Colonic mucosa (tissue), 4 donors: Measurements from ENCODE around the gene OR11H7. TPM values are rescaled to one million over a fixed set of nuclear protein-coding genes. Genes with fewer than 3 reads are reported as not detected.
"Not testable (repeated sequence)": the region's sequence is repeated elsewhere in the genome, so short reads cannot be mapped to it uniquely, and the experiment has no call there.

Experiments
- DNase-seq: peaks from one replicate; pipeline ENCODE4 v3.0.0-alpha.2; 2020
- H3K27ac ChIP-seq: fragments of 200-600 bp; one replicate; pipeline ENCODE4 v1.8.0; 2021
- H3K27me3 ChIP-seq: fragments of 200-600 bp; one replicate; pipeline ENCODE4 v1.8.0; 2021
- H3K36me3 ChIP-seq: fragments of 200-600 bp; one replicate; pipeline ENCODE4 v1.8.0; 2021
- H3K4me1 ChIP-seq: fragments of 200-600 bp; one replicate; pipeline ENCODE4 v1.8.0; 2021; ENCODE audit warnings: mild to moderate bottlenecking
- H3K4me3 ChIP-seq: fragments of 200-600 bp; one replicate; pipeline ENCODE4 v1.8.0; 2021
- H3K9ac ChIP-seq, 2 donors: one replicate each; pipeline ENCODE4 v1.7.0; 2013; ENCODE audit warnings: control low read depth in 2 of 2, low read depth in 2 of 2, low read length in 2 of 2
- H3K9me3 ChIP-seq: fragments of 200-600 bp; one replicate; pipeline ENCODE4 v1.8.0; 2021
- intact Hi-C: fragments of 100-400 bp; cut with DNase I; formaldehyde crosslinking; loops from one replicate; pipeline ENCODE4 v1.14.1; 2022
- total RNA-seq, 2 donors: library from RNA; stranded (reverse); fragmentation: NEBNext Ultra II Directional in 1 of 2; extraction: Animal tissue kit (Norgen Biotek cat#: 25700) in 1 of 2; gene quantifications; one replicate each; pipeline ENCODE4 v1.2.1, GENCODE V29; 2021
- TF ChIP-seq, protein P1 (sequence below): fragments of 200-600 bp; IDR thresholded peaks from one replicate; pipeline ENCODE4 v1.8.0; 2022; ENCODE audit warnings: antibody characterized with exemption, mild to moderate bottlenecking
- donor health status: healthy.
- donor health status: DM: no; HTN: no; CAD: no.
- donor health status: DM: no; HTN: no; CAD: no.

Gene OR11H7
- total RNA-seq, 2 donors from 2014 or later = not detected

DNA sequence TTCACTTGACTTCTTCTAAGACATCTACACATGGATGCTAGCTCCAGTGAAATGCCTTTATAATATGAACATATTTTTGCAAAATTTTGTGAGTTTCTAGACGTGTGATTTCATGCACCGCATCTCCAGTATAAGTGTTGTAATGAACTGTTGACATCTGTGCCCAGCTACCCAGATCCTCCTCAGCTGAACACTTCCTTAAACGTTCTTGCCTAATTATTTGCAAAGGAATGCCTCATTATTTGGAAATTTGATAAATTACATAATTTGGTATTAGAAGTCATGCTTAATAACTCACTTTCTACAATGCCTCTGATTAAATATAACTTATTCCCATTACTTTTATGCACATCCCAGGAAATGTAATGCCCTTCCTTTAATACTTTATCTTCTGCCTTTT, 24.1 kb upstream of the OR11H7 start:
- intact Hi-C loops = no loop called here
- TF ChIP-seq, protein P1, sequence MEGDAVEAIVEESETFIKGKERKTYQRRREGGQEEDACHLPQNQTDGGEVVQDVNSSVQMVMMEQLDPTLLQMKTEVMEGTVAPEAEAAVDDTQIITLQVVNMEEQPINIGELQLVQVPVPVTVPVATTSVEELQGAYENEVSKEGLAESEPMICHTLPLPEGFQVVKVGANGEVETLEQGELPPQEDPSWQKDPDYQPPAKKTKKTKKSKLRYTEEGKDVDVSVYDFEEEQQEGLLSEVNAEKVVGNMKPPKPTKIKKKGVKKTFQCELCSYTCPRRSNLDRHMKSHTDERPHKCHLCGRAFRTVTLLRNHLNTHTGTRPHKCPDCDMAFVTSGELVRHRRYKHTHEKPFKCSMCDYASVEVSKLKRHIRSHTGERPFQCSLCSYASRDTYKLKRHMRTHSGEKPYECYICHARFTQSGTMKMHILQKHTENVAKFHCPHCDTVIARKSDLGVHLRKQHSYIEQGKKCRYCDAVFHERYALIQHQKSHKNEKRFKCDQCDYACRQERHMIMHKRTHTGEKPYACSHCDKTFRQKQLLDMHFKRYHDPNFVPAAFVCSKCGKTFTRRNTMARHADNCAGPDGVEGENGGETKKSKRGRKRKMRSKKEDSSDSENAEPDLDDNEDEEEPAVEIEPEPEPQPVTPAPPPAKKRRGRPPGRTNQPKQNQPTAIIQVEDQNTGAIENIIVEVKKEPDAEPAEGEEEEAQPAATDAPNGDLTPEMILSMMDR = no peak

DNA sequence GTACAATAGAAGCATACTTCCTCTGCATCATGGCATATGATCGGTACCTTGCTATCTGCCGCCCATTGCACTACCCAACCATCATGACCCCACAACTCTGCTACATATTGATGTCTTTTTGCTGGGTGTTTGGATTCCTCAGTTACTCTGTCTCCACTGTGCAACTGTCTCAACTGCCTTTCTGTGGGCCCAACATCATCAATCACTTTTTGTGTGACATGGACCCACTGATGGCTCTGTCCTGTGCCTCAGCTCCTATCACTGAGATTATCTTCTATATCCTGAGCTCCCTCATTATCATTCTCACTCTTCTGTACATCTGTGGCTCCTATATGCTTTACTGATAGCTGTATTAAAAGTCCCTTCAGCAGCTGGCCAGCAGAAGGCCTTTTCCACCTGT, 19.2 kb upstream of the OR11H7 start:
- Histone ChIP-seq H3K36me3 (no peaks in the 10 kb centered on the region), H3K27me3 (no peaks in the 10 kb centered on the region), H3K4me3 (no peak overlapping the region), H3K9ac (no peak overlapping the region), H3K27ac (no peak overlapping the region), H3K9me3 (no peaks in the 10 kb centered on the region), H3K4me1 (no peaks in the 10 kb centered on the region)
- intact Hi-C loops = no loop called here
- TF ChIP-seq, protein P1 = no peak
- no peak for DNase-seq

More for the DNA sequence above, 24.1 kb upstream of the OR11H7 start:
- Histone ChIP-seq H3K4me3 (no peak overlapping the region), H3K9me3 (no peaks in the 10 kb centered on the region), H3K27ac (no peak overlapping the region), H3K9ac (no peak overlapping the region), H3K27me3 (no peaks in the 10 kb centered on the region), H3K36me3 (no peaks in the 10 kb centered on the region), H3K4me1 (no peaks in the 10 kb centered on the region)
- DNase-seq = no peak

DNA sequence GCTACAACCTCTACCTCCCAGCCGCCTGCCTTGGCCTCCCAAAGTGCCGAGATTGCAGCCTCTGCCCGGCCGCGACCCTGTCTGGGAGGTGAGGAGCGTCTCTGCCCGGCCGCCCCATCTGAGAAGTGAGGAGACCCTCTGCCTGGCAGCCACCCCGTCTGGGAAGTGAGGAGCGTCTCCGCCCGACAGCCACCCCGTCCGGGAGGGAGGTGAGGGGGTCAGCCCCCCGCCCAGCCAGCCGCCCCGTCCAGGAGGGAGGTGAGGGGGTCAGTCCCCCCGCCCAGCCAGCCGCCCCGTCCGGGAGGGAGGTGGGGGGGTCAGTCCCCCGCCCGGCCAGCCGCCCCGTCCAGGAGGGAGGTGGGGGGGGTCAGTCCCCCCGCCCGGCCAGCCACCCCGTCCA, 16.4 kb upstream of the OR11H7 start:
- H3K27me3 ChIP-seq, H3K36me3 ChIP-seq, H3K9ac ChIP-seq, H3K27ac ChIP-seq, DNase-seq, H3K4me3 ChIP-seq, H3K9me3 ChIP-seq, intact Hi-C loops, H3K4me1 ChIP-seq: not testable (repeated sequence)

DNA sequence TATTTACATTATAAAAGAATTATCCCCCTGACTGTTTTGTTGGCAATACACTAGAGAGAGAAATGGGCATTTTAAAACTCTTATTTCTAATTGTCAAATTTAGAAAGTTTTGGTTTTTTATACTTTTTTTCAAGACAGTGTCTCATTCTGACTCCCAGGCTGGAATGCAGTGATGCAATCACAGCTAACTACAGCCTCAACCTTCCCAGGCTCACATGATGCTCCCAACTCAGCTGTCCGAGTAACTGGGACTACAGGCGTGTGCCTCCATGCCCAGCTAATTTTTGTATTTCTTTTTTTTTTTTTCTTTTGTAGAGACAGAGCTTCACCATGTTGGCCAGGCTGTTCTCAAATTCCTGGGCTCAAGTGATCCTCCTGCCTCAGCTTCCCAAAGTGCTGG, 13.6 kb upstream of the OR11H7 start:
- no peak for DNase-seq
- Histone ChIP-seq H3K4me1 (no peaks in the 10 kb centered on the region), H3K36me3 (no peaks in the 10 kb centered on the region), H3K9ac (no peak overlapping the region), H3K27ac (no peak overlapping the region), H3K27me3 (no peaks in the 10 kb centered on the region), H3K4me3 (no peak overlapping the region), H3K9me3 (no peaks in the 10 kb centered on the region)
- TF ChIP-seq, protein P1 = no peak
- intact Hi-C loops = no loop called here

DNA sequence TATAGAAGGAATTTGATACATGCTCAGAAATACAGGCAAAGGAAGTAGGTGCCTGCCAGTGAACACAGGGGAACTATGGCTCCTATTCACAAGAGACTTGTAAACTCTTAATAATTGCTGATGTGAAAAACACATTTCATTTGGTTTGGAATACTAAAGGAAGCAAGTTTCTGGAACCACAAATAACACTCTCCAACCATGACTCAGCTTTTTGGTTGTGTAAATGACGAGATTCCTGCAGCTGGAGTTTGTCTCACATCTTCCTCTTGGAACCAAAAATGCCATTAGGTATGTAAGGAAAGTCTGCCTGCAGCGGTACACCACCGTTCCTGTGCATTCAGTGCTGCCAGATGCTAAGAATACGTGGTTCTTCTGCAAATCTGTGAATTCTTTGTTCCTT, 9.7 kb upstream of the OR11H7 start:
- Histone ChIP-seq H3K9me3 (no peaks in the 10 kb centered on the region), H3K27ac (no peak overlapping the region), H3K9ac (no peak overlapping the region), H3K4me1 (no peaks in the 10 kb centered on the region), H3K36me3 (no peaks in the 10 kb centered on the region), H3K27me3 (no peaks in the 10 kb centered on the region), H3K4me3 (no peak overlapping the region)
- TF ChIP-seq, protein P1 = no peak
- DNase-seq = no peak
- intact Hi-C loops = no loop called here

DNA sequence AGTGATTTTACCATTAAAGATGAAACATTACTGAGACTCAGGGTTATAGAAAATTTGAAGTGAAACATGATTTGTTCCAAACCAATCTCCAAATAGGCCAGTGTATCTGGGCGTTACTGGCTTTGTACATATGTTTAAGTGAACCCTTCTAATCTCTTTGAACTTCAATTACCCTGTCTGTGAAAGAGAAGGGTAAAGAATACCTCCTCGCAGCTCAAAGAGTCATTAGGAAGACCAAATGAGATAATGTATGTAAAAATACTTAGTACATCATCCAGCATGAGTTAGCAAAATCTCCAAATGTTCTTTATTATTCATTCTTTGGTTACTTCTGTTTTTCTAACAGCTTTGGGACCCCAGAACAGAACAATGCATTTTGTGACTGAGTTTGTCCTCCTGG, 5.4 kb upstream of the OR11H7 start, which contains the start of gene OR11H6:
Gene OR11H6, plus strand, starts transcription at position 301 of the 400 bp plus-strand sequence. Its CDS starts 0 bp downstream, at position 301.
- Histone ChIP-seq H3K27ac (no peak within 1 kb of the TSS), H3K9me3 (no peaks in the 10 kb centered on the region), H3K36me3 (no peaks in the 10 kb centered on the region), H3K27me3 (no peaks in the 10 kb centered on the region), H3K4me1 (no peaks in the 10 kb centered on the region), H3K4me3 (no peak within 1 kb of the TSS), H3K9ac (no peak within 1 kb of the TSS)
- TF ChIP-seq, protein P1 = no peak
- DNase-seq = no peak
- intact Hi-C loops = no loop called here

DNA sequence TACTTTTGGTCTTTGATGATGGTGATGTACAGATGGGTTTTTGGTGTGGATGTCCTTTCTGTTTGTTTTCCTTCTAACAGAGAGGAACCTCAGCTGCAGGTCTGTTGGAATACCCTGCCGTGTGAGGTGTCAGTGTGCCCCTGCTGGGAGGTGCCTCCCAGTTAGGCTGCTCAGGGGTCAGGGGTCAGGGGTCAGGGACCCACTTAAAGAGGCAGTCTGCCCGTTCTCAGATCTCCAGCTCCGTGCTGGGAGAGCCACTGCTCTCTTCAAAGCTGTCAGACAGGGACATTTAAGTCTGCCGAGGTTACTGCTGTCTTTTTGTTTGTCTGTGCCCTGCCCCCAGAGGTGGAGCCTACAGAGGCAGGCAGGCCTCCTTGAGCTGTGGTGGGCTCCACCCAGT, 6.6 kb downstream of the OR11H7 start:
- H3K27me3 ChIP-seq, H3K27ac ChIP-seq, intact Hi-C loops, H3K36me3 ChIP-seq, H3K9me3 ChIP-seq, H3K4me1 ChIP-seq, H3K4me3 ChIP-seq, DNase-seq, H3K9ac ChIP-seq: not testable (repeated sequence)
